GM15510 (cell line): Measurements from ENCODE around the gene FKBP2.

Experiments used
- POLR2A ChIP-seq: IDR thresholded peaks from 3 replicates; pipeline ENCODE4 v1.6.1; 2011; ENCODE audit warnings: borderline replicate concordance; ENCODE audit not compliant: insufficient read length; ENCODE audit errors: extremely low read depth

Gene FKBP2

GRCh38 chr11:64285885-64286800, 45.2 kb downstream of the FKBP2 start:
- TF ChIP-seq POLR2A: peak; percentile 49

GRCh38 chr11:64286801-64287159, 45.9 kb downstream of the FKBP2 start:
- TF ChIP-seq POLR2A: no peak

GRCh38 chr11:64287676-64288352, 46.9 kb downstream of the FKBP2 start:
- no peak for TF ChIP-seq POLR2A

- no peak for TF ChIP-seq POLR2A
These were observed 47.5 kb downstream of the FKBP2 start for GRCh38 chr11:64288353-64288750.

GRCh38 chr11:64289002-64289564, 48.2 kb downstream of the FKBP2 start:
- TF ChIP-seq POLR2A: no peak

- TF ChIP-seq POLR2A: no peak
These were observed 49.7 kb downstream of the FKBP2 start for GRCh38 chr11:64290352-64291261.

GRCh38 chr11:64291262-64291751, 50.4 kb downstream of the FKBP2 start, which contains the start of gene KCNK4:
KCNK4 (plus strand) TSS chr11:64291302; CDS start chr11:64293019, 1,717 bp downstream.
- TF ChIP-seq POLR2A: no peak

- no peak for TF ChIP-seq POLR2A
These were observed 51.0 kb downstream of the FKBP2 start for GRCh38 chr11:64291752-64292459.

GRCh38 chr11:64292460-64293254, 51.8 kb downstream of the FKBP2 start:
- TF ChIP-seq POLR2A: no peak
